Tibial artery (tissue), 4 donors: Measurements from ENCODE around the gene GREM1.

ENCODE experiments used
- DNase-seq, 2 donors: peaks; one replicate each; pipeline ENCODE4 v3.0.0-alpha.2; 2019
- H3K27ac ChIP-seq, 2 donors: fragments of 200-600 bp; sonication (generic) in 1 of 2; 1 replicate in 1 of 2; 2 replicates in 1 of 2; pipeline ENCODE4 v1.5.1; 2018 to 2019; ENCODE audit warnings: mild to moderate bottlenecking in 1 of 2
- H3K27me3 ChIP-seq, 2 donors: fragments of 200-600 bp; sonication (generic) in 1 of 2; one replicate each; pipeline versions ENCODE4 v1.5.1 to v1.6.0; 2016 to 2019
- H3K36me3 ChIP-seq, 3 donors: fragments of 200-600 bp; sonication (generic) in 2 of 3; one replicate each; pipeline ENCODE4 v1.5.1; 2016 to 2019; ENCODE audit warnings: mild to moderate bottlenecking in 2 of 3
- H3K4me1 ChIP-seq, 4 donors: fragments of 200-600 bp; sonication (generic) in 2 of 4; 1 replicate in 3 of 4; 2 replicates in 1 of 4; pipeline ENCODE4 v1.5.1; 2016 to 2019
- H3K4me3 ChIP-seq, 2 donors: fragments of 200-600 bp; sonication (generic) in 1 of 2; 1 replicate in 1 of 2; 2 replicates in 1 of 2; pipeline ENCODE4 v1.5.1; 2018 to 2019; ENCODE audit warnings: mild to moderate bottlenecking in 2 of 2
- H3K9me3 ChIP-seq, 3 donors: fragments of 200-600 bp; sonication (generic) in 1 of 3; one replicate each; pipeline ENCODE4 v1.5.1; 2016 to 2019
- CTCF ChIP-seq, 2 experiments: fragments of 200-600 bp in 1 of 2; fragments of 450-650 bp in 1 of 2; IDR thresholded peaks; one replicate each; pipeline ENCODE4 v1.5.1; 2017 to 2019; ENCODE audit warnings: antibody characterized with exemption in 2 of 2, mild to moderate bottlenecking in 1 of 2, moderate library complexity in 1 of 2
- intact Hi-C: fragments of 100-400 bp; cut with DNase I; formaldehyde crosslinking; loops from one replicate; pipeline ENCODE4 v1.15.0; 2023; ENCODE audit warnings: low total_unique reads

The GREM1 gene

GRCh38 chr15:32765236-32765635 lies 47.4 kb downstream of the GREM1 start:
- intact Hi-C loops: no loop called here
- H3K4me1 ChIP-seq: no peaks in the 10 kb centered on the region

GRCh38 chr15:32766101-32766500 lies 48.3 kb downstream of the GREM1 start:
- H3K4me3 ChIP-seq: no peak overlapping the region
- no peak for TF ChIP-seq CTCF (IDR thresholded peaks at IDR 0.05)
- H3K27me3 ChIP-seq: no peaks in the 10 kb centered on the region
- no peak overlapping the region for H3K27ac ChIP-seq
- no peaks in the 10 kb centered on the region for H3K4me1 ChIP-seq
- intact Hi-C loops: no loop called here
- H3K36me3 ChIP-seq: no peaks in the 10 kb centered on the region
- DNase-seq: no peak
- H3K9me3 ChIP-seq: no peaks in the 10 kb centered on the region

More at GRCh38 chr15:32765236-32765635, 47.4 kb downstream of the GREM1 start:
- Histone ChIP-seq H3K27me3 (no peaks in the 10 kb centered on the region), H3K4me3 (no peak overlapping the region), H3K27ac (no peak overlapping the region), H3K9me3 (no peaks in the 10 kb centered on the region), H3K36me3 (no peaks in the 10 kb centered on the region)
- no peak for TF ChIP-seq CTCF (IDR thresholded peaks at IDR 0.05)
- DNase-seq: no peak

- no peak for TF ChIP-seq CTCF (IDR thresholded peaks at IDR 0.05)
- no peak overlapping the region for H3K27ac ChIP-seq
- H3K27me3 ChIP-seq: no peaks in the 10 kb centered on the region
- H3K4me3 ChIP-seq: no peak overlapping the region
- no peaks in the 10 kb centered on the region for H3K4me1 ChIP-seq
- DNase-seq: no peak
- intact Hi-C loops: no loop called here
- no peaks in the 10 kb centered on the region for H3K9me3 ChIP-seq
- no peaks in the 10 kb centered on the region for H3K36me3 ChIP-seq
Observed at GRCh38 chr15:32767236-32767635, 49.4 kb downstream of the GREM1 start.

- Histone ChIP-seq H3K27ac (no peak overlapping the region), H3K36me3 (no peaks in the 10 kb centered on the region), H3K4me3 (no peak overlapping the region), H3K9me3 (peaks cover 0 to 6% (median 4%) of the 10 kb centered on the region in 3 donors), H3K27me3 (no peaks in the 10 kb centered on the region), H3K4me1 (no peaks in the 10 kb centered on the region)
- intact Hi-C loops: no loop called here
- DNase-seq: no peak
- no peak for TF ChIP-seq CTCF (IDR thresholded peaks at IDR 0.05)
Observed at GRCh38 chr15:32774022-32774421, 56.2 kb downstream of the GREM1 start.

GRCh38 chr15:32775103-32775502 lies 57.3 kb downstream of the GREM1 start:
- no peak overlapping the region for H3K4me3 ChIP-seq
- no peaks in the 10 kb centered on the region for H3K27me3 ChIP-seq
- H3K36me3 ChIP-seq: no peaks in the 10 kb centered on the region
- no peaks in the 10 kb centered on the region for H3K4me1 ChIP-seq
- no peak overlapping the region for H3K27ac ChIP-seq
- no peak for TF ChIP-seq CTCF (IDR thresholded peaks at IDR 0.05)
- DNase-seq: no peak
- intact Hi-C loops: no loop called here
- H3K9me3 ChIP-seq: peaks cover 0 to 6% (median 4%) of the 10 kb centered on the region in 3 donors
